H9 (cell line): ENCODE data around the gene TTC28. TPM values are rescaled to one million over a fixed set of nuclear protein-coding genes. Genes with fewer than 3 reads are reported as not detected.

Source experiments
- DNase-seq: peaks from one replicate; pipeline ENCODE4 v3.0.0-alpha.2; 2017
- H2AFZ ChIP-seq: one replicate; pipeline ENCODE4 v1.6.1; 2013; ENCODE audit warnings: mild to moderate bottlenecking, low read length, control low read depth, moderate library complexity
- H2AK5ac ChIP-seq: 2 replicates; pipeline ENCODE4 v1.6.1; 2013; ENCODE audit warnings: low read length, control low read depth, mixed read lengths; ENCODE audit not compliant: insufficient read length
- H2BK120ac ChIP-seq: one replicate; pipeline ENCODE4 v1.6.1; 2013; ENCODE audit warnings: low read depth, mild to moderate bottlenecking, low read length, control low read depth, inconsistent platforms; ENCODE audit not compliant: poor library complexity, severe bottlenecking
- H2BK12ac ChIP-seq: 2 replicates; pipeline ENCODE4 v1.6.1; 2013; ENCODE audit warnings: low read length, control low read depth, mixed read lengths, low read depth; ENCODE audit not compliant: insufficient read length
- H2BK15ac ChIP-seq: 2 replicates; pipeline ENCODE4 v1.6.1; 2013; ENCODE audit warnings: low read depth, low read length, control low read depth
- H2BK20ac ChIP-seq: one replicate; pipeline ENCODE4 v1.6.1; 2013; ENCODE audit warnings: low read depth, mild to moderate bottlenecking, low read length, control low read depth, inconsistent platforms; ENCODE audit not compliant: poor library complexity, severe bottlenecking
- H2BK5ac ChIP-seq: 2 replicates; pipeline ENCODE4 v1.6.1; 2013; ENCODE audit warnings: low read length, control low read depth, mixed read lengths; ENCODE audit not compliant: insufficient read length
- H3K14ac ChIP-seq: 2 replicates; pipeline ENCODE4 v1.6.1; 2013; ENCODE audit warnings: low read length, control low read depth; ENCODE audit not compliant: insufficient read depth
- H3K18ac ChIP-seq: 2 replicates; pipeline ENCODE4 v1.6.1; 2013; ENCODE audit warnings: low read depth, mild to moderate bottlenecking, mixed read lengths, low read length, control low read depth; ENCODE audit not compliant: insufficient read length
- H3K23ac ChIP-seq: 2 replicates; pipeline ENCODE4 v1.6.1; 2013; ENCODE audit warnings: low read length, control low read depth, mixed read lengths, low read depth; ENCODE audit not compliant: insufficient read length
- H3K23me2 ChIP-seq: 2 replicates; pipeline ENCODE4 v1.6.1; 2013; ENCODE audit warnings: low read depth, mild to moderate bottlenecking, mixed read lengths, low read length, control low read depth; ENCODE audit not compliant: insufficient read length, poor library complexity, severe bottlenecking
- H3K27ac ChIP-seq: 2 replicates; pipeline ENCODE4 v1.5.1; 2013; ENCODE audit warnings: low read length, control low read depth, mixed read lengths, low read depth; ENCODE audit not compliant: insufficient read length
- H3K27me3 ChIP-seq: 2 replicates; pipeline ENCODE4 v1.6.1; 2013; ENCODE audit warnings: low read length, control low read depth, inconsistent platforms; ENCODE audit not compliant: insufficient read depth
- H3K4ac ChIP-seq: 2 replicates; pipeline ENCODE4 v1.6.1; 2013; ENCODE audit warnings: low read depth, mild to moderate bottlenecking, control low read depth, inconsistent platforms, low read length, moderate library complexity
- H3K4me1 ChIP-seq: 2 replicates; pipeline ENCODE4 v1.6.1; 2013; ENCODE audit warnings: low read length, control low read depth, inconsistent platforms; ENCODE audit not compliant: insufficient read depth
- H3K4me2 ChIP-seq: 2 replicates; pipeline ENCODE4 v1.6.1; 2013; ENCODE audit warnings: low read length, control low read depth, mixed read lengths; ENCODE audit not compliant: insufficient read length, insufficient read depth
- H3K56ac ChIP-seq: 2 replicates; pipeline ENCODE4 v1.6.1; 2013; ENCODE audit warnings: low read depth, mild to moderate bottlenecking, mixed read lengths, low read length, control low read depth; ENCODE audit not compliant: insufficient read length
- H3K79me1 ChIP-seq: 2 replicates; pipeline ENCODE4 v1.6.1; 2013; ENCODE audit warnings: low read depth, mild to moderate bottlenecking, moderate library complexity, low read length, control low read depth, inconsistent platforms; ENCODE audit not compliant: insufficient read depth, poor library complexity, severe bottlenecking
- H3K79me2 ChIP-seq: 2 replicates; pipeline ENCODE4 v1.6.1; 2013; ENCODE audit warnings: low read length, control low read depth, inconsistent platforms; ENCODE audit not compliant: insufficient read depth
- H3K9ac ChIP-seq: 2 replicates; pipeline ENCODE4 v1.6.1; 2013; ENCODE audit warnings: low read length, control low read depth, mixed read lengths; ENCODE audit not compliant: insufficient read length; ENCODE audit errors: extremely low read depth
- H3K9me3 ChIP-seq: one replicate; pipeline ENCODE4 v1.6.1; 2013; ENCODE audit warnings: low read depth, low read length, inconsistent platforms; ENCODE audit not compliant: control insufficient read depth
- H3T11ph ChIP-seq: one replicate; pipeline ENCODE4 v1.6.1; 2013; ENCODE audit warnings: mild to moderate bottlenecking, low read length, control low read depth, inconsistent platforms
- H4K20me1 ChIP-seq: one replicate; pipeline ENCODE4 v1.6.1; 2013; ENCODE audit not compliant: control insufficient read depth, insufficient read length, insufficient read depth
- H4K5ac ChIP-seq: 2 replicates; pipeline ENCODE4 v1.6.1; 2013; ENCODE audit warnings: low read depth, mild to moderate bottlenecking, mixed read lengths, low read length, control low read depth; ENCODE audit not compliant: insufficient read length
- H4K8ac ChIP-seq: replicated peaks from 2 replicates; pipeline ENCODE4 v1.6.1; 2013; ENCODE audit warnings: low read length, control low read depth, mixed read lengths, low read depth; ENCODE audit not compliant: insufficient read length
- H4K91ac ChIP-seq: 2 replicates; pipeline ENCODE4 v1.6.1; 2013; ENCODE audit warnings: low read depth, mild to moderate bottlenecking, moderate library complexity, mixed read lengths, low read length, control low read depth; ENCODE audit not compliant: insufficient read length
- H3K27ac Mint-ChIP-seq, 3 experiments: 2 replicates in 2 of 3; 3 replicates in 1 of 3; pipeline ENCODE4 v1.8.0; 2020 to 2021; ENCODE audit warnings: mixed read lengths in 3 of 3, mild to moderate bottlenecking in 1 of 3, moderate library complexity in 1 of 3
- H3K27me3 Mint-ChIP-seq: 2 replicates; pipeline ENCODE4 v1.8.0; 2021; ENCODE audit warnings: low read depth, mild to moderate bottlenecking, moderate library complexity, mixed read lengths
- H3K36me3 Mint-ChIP-seq, 3 experiments: 2 replicates in 2 of 3; 3 replicates in 1 of 3; pipeline ENCODE4 v1.8.0; 2020 to 2021; ENCODE audit warnings: low read depth in 3 of 3, mixed read lengths in 3 of 3; ENCODE audit not compliant: insufficient read depth in 1 of 3
- H3K4me1 Mint-ChIP-seq, 2 experiments: 2 replicates each; pipeline ENCODE4 v1.8.0; 2020; ENCODE audit warnings: mixed read lengths in 2 of 2
- H3K4me3 Mint-ChIP-seq, 2 experiments: 2 replicates in 1 of 2; 3 replicates in 1 of 2; pipeline ENCODE4 v1.8.0; 2020 to 2021; ENCODE audit warnings: mild to moderate bottlenecking in 2 of 2, mixed read lengths in 2 of 2, moderate library complexity in 1 of 2
- H3K9me3 Mint-ChIP-seq, 2 experiments: 2 replicates in 1 of 2; 3 replicates in 1 of 2; pipeline ENCODE4 v1.8.0; 2020; ENCODE audit warnings: mild to moderate bottlenecking in 2 of 2, mixed read lengths in 2 of 2, moderate library complexity in 1 of 2
- CTCF ChIP-seq: fragments of 200-600 bp; sonication (generic); conservative IDR thresholded peaks from 3 replicates; pipeline ENCODE4 v1.8.0; 2021; ENCODE audit warnings: antibody characterized with exemption, mild to moderate bottlenecking
- WGBS: extraction: QIAGEN DNeasy Blood & Tissue Kit; methylation state at CpG from one replicate; pipeline ENCODE4 v1.1.7; 2013; ENCODE audit warnings: missing lambda C conversion rate, low lambda C conversion rate, mixed read lengths; ENCODE audit not compliant: insufficient read length; ENCODE audit errors: extremely low coverage; 5-methylcytosine and 5-hydroxymethylcytosine counted together
- total RNA-seq: library from RNA; stranded (reverse); gene quantifications from 2 replicates; pipeline ENCODE4 v1.2.1, GENCODE V29; 2021

Gene TTC28
- total RNA-seq, 1 experiment from 2014 or later = 13.6 TPM

- Mint-ChIP-seq H3K4me3 (no peak overlapping the region), H3K4me1 (peaks cover 6% of the 10 kb centered on the region in 2 experiments), H3K9me3 (no peaks in the 10 kb centered on the region), H3K36me3 (no peaks in the 10 kb centered on the region), H3K27ac (no peak overlapping the region), H3K27me3 (no peaks in the 10 kb centered on the region)
- Histone ChIP-seq H2BK12ac (no peak overlapping the region), H2BK15ac (no peak overlapping the region), H2AFZ (no peak overlapping the region), H3K14ac (no peak overlapping the region), H3K9me3 (no peaks in the 10 kb centered on the region), H3K23ac (no peak overlapping the region), H3K79me1 (no peaks in the 10 kb centered on the region), H3K18ac (no peak overlapping the region), H2BK120ac (no peak overlapping the region), H4K20me1 (no peaks in the 10 kb centered on the region), H3K56ac (no peak overlapping the region), H3K4me2 (no peak overlapping the region), H2AK5ac (no peak overlapping the region), H3K4ac (no peak overlapping the region), H4K5ac (no peak overlapping the region), H3K23me2 (no peaks in the 10 kb centered on the region), H3K79me2 (no peaks in the 10 kb centered on the region), H2BK5ac (no peak overlapping the region), H2BK20ac (no peak overlapping the region), H3K27me3 (no peaks in the 10 kb centered on the region), H3K27ac (no peak overlapping the region), H3K4me1 (no peaks in the 10 kb centered on the region), H4K8ac (no peak overlapping the region), H4K91ac (no peak overlapping the region), H3T11ph (no peak overlapping the region), H3K9ac (no peak overlapping the region)
- DNase-seq = no peak
- no peak for TF ChIP-seq CTCF
- no CpG with 5 or more reads among the region's 5 CpGs for WGBS
Observed at GRCh38 chr22:28348613-28349609, 330.7 kb downstream of the TTC28 start.
